ENCODE data around the gene PIK3CG.
"Not testable (repeated sequence)": the region's sequence is repeated elsewhere in the genome, so short reads cannot be mapped to it uniquely, and the experiment has no call there.

PIK3CG gene

DNA sequence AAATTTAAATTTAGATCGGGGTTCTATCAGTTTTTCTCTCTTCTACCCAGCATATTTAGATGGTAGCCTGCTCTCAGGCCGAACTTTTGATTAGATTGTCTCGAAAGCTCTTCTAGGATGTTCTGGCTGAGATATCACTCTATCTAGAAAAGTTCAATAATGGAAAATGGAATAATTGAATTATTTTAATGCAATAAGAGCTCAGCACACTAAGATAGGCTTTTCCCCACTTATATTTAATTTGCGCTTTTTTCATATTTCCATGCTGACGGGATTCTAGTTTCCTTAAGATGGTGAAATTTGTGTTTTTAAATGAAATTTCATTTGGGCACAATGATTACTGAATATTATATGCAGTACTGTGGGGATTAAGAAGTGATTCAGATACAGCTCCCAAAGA is 73.7 kb downstream of the PIK3CG start:
- DNase-seq (ENCODE audit: low spot score), result no peak

DNA sequence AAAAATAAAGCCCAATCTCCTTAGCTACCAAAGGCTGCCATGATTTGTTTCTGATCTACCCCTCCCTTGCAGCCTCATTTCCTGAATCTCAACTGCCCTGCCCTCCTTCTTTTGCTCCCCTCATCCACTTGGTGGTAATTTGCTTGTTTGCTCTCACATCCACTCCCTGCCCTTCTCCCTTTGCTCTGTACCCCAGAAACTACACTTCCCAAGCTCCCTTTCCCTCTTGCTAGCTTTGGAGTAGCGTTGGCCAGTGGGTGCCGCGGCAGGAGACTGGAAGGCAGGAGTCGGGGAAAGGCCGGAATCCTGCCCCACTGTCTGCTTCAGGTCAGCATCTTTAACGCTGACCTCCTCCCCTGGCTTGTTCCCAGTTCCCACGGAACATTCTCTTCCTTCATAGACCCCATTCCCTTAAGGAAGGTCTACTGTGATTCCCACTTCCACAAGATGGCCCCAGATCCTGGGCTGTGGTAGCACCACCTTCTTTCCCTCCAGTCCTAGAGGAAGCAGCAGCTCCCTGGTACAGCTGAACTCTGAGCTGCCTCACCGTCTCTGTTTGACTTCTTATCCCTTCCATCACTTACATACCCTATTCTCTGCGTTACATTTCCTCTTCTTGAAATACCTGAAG is 79.1 kb downstream of the PIK3CG start:
- DNase-seq (ENCODE audit: low spot score), result no peak

DNA sequence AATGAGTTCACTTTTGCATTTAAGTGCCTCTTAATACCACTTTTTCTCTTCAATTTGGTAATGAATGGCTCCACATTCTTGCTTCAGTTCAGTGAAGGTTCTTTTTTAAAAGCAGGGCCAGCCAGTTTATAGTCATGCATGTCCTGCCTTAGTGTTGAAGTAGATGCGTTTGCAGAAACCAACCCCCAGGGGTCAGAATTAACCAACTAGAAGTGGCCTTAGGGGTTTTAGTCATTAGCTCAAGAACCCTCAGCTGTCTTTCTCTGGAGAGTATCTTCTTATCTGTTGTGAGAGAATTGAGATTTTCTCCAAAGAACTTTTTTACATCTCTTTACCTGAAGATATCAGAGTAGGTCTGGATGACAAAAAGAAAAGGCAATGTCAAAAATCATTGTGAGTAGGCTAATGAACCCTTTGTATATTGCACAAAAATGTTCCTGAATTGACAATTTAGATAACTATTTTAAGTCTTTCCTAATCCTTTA is 82.2 kb downstream of the PIK3CG start:
- DNase-seq (ENCODE audit: low spot score), result peak; percentile 41

DNA sequence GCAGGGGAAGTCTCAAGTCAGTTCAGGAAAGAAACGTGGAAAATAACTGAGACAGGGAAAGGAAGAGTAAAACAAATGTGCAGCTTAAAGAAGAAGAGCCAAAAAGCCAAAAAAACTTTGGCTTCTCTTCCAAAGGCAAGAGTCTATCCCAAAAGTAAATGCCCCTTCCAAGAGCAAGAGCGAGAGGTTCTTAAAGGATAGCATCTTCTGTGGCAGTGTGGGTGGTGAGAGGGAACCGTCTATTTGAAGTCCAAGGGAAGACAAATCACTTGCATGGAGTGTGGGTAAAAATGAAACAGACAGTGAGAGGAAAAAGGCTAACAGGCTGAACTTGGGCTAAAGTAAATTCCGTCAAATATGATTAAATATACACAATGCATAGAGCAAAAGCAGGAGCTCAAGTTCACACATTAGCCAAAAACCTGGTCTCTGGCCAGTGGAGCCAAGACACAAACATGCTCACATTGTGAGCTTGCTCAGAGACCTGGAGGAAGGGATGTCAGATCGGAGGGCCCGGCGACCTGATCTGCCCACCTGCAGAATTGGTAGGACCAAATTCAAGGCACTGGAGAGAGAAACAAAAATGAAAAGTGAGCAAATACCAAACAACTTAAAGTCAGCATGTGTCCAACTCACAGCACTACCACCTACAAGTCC is 87.0 kb downstream of the PIK3CG start:
- DNase-seq (ENCODE audit: low spot score), result no peak

DNA sequence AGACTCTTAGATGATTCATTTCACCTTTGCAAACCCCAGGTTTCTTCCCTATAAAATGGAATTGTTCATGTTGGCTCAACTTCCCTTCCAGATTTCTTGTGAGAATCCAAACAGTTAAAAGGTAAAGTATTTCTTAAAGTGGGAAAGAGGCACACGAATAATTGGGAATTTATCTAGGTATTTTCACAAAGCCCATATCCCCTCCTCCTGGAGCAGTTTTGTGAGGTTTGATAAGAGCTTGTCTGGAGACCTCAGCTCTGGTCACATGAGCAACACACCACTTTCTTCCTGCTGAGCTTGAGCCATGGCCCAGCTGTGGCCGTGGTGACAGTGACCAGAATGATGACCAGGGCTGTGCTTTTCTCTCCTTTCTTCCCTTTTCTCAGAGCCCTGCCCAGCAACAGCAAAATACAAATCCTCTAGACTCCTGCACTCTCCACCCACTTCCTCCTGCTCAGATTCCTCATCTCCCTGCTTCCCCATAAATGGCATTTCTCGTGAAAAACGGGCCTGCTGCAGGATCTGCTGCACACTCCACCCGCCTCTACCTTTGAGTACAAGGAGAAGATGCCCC is 87.7 kb downstream of the PIK3CG start:
- DNase-seq (ENCODE audit: low spot score), result no peak

- no peak for DNase-seq (ENCODE audit: low spot score)
These were observed 89.8 kb downstream of the PIK3CG start for GRCh38 chr7:106954840-106955239.

DNA sequence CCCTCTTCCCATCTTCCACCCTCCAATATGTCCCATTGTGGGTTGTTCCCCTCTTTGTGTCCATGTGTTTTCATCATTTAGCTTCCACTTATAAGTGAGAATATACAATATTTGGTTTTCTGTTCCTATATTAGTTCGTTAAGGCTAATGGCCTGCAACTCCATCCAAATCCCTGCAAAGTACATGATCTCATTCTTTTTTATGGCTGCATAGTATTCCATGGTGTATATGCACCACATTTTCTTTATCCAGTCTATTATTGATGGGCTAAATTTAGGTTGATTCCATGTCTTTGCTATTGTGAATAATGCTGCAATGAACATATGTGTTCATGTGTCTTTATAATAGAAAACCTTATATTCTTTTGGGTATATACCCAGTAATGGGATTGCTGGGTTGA is 90.8 kb downstream of the PIK3CG start:
- not testable (repeated sequence) for DNase-seq (ENCODE audit: low spot score)
